Breast epithelium (tissue), 4 donors: ENCODE data around the gene PMPCA. TPM values are rescaled to one million over a fixed set of nuclear protein-coding genes. Genes with fewer than 3 reads are reported as not detected.

Experiments
- DNase-seq, 2 donors: peaks; one replicate each; pipeline ENCODE4 v3.0.0-alpha.2; 2019; ENCODE audit warnings: low spot score in 2 of 2
- H3K27ac ChIP-seq, 2 donors: fragments of 200-600 bp; sonication (generic) in 1 of 2; one replicate each; pipeline ENCODE4 v1.5.1; 2016 to 2019; ENCODE audit warnings: mild to moderate bottlenecking in 1 of 2
- H3K27me3 ChIP-seq, 2 donors: fragments of 200-600 bp; sonication (generic) in 1 of 2; one replicate each; pipeline versions ENCODE4 v1.5.1 to v1.6.0; 2017 to 2019; ENCODE audit warnings: control low read depth in 1 of 2, mild to moderate bottlenecking in 1 of 2
- H3K36me3 ChIP-seq: fragments of 200-600 bp; one replicate; pipeline ENCODE4 v1.5.1; 2019
- H3K4me1 ChIP-seq, 2 donors: fragments of 200-600 bp; sonication (generic); one replicate each; pipeline ENCODE4 v1.5.1; 2016 to 2019; ENCODE audit warnings: control low read depth in 1 of 2
- H3K4me3 ChIP-seq, 3 donors: fragments of 200-600 bp; sonication (generic); 1 replicate in 2 of 3; 2 replicates in 1 of 3; pipeline ENCODE4 v1.5.1; 2016 to 2019; ENCODE audit warnings: mild to moderate bottlenecking in 3 of 3, moderate library complexity in 2 of 3
- H3K9me3 ChIP-seq, 2 donors: fragments of 200-600 bp; sonication (generic) in 1 of 2; one replicate each; pipeline ENCODE4 v1.5.1; 2016 to 2019; ENCODE audit warnings: control low read depth in 1 of 2
- POLR2A ChIP-seq: fragments of 450-650 bp; IDR thresholded peaks from one replicate; pipeline ENCODE4 v1.6.1; 2016; ENCODE audit warnings: antibody characterized with exemption, mild to moderate bottlenecking, moderate library complexity
- POLR2AphosphoS5 ChIP-seq, 3 donors: sonication (generic); formaldehyde crosslinking; IDR thresholded peaks; one replicate each; pipeline ENCODE4 v1.6.1; 2017; ENCODE audit warnings: antibody characterized with exemption in 3 of 3
- intact Hi-C: fragments of 100-400 bp; cut with DNase I; formaldehyde crosslinking; loops from one replicate; pipeline ENCODE4 v1.15.1; 2023; ENCODE audit warnings: low total_unique reads
- total RNA-seq, 3 donors: library from RNA; depleted of rRNA; stranded (reverse); fragments of >200 nt; gene quantifications; one replicate each; pipeline ENCODE4 v1.1.0, GENCODE V29; 2016
- TF ChIP-seq, protein P1 (sequence below), 3 donors: fragments of 450-650 bp; IDR thresholded peaks; one replicate each; pipeline ENCODE4 v1.5.1; 2016 to 2017; ENCODE audit warnings: antibody characterized with exemption in 3 of 3, mild to moderate bottlenecking in 3 of 3, moderate library complexity in 3 of 3

PMPCA gene
- total RNA-seq, 3 donors from 2014 or later = 31.4 to 37.0 (median 35.1) TPM

DNA sequence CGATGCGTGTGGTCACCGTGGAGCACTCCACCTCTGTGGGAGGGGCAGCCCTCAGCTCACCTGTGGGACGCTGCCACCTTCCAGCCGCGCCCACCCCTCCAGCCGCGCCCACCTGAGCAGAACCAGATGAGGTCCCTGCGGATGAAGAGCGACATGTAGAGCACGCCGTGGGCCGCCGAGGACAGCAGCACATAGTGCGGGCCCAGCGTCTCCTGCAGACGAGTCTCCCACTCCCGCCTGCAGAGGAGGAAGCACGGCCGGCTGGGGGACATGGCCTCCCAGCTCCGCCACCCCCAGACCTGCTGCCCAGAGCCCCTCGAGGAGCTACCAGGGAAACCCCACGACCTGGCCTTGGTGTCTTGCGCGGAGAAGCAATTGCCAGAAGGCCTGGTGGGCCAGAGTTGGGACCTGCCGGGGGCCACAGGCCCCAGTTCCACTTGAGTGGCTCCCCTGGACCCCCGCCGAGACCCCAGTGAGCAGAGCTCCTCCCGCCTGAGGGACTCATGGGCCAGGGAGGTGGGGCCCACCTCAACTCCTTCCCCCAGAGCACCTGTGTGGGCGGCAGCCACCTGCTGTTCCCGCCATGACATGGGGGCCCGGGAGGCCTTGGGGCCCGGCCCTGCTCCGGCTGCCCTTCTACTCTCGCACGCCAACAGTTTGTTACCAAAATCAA is 22.7 kb downstream of the PMPCA start:
- no peak overlapping the region for H3K27ac ChIP-seq
- no peak for TF ChIP-seq POLR2AphosphoS5 (IDR thresholded peaks at IDR 0.05)
- TF ChIP-seq, protein P1, sequence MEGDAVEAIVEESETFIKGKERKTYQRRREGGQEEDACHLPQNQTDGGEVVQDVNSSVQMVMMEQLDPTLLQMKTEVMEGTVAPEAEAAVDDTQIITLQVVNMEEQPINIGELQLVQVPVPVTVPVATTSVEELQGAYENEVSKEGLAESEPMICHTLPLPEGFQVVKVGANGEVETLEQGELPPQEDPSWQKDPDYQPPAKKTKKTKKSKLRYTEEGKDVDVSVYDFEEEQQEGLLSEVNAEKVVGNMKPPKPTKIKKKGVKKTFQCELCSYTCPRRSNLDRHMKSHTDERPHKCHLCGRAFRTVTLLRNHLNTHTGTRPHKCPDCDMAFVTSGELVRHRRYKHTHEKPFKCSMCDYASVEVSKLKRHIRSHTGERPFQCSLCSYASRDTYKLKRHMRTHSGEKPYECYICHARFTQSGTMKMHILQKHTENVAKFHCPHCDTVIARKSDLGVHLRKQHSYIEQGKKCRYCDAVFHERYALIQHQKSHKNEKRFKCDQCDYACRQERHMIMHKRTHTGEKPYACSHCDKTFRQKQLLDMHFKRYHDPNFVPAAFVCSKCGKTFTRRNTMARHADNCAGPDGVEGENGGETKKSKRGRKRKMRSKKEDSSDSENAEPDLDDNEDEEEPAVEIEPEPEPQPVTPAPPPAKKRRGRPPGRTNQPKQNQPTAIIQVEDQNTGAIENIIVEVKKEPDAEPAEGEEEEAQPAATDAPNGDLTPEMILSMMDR (IDR thresholded peaks at IDR 0.05) = no peak
- H3K4me1 ChIP-seq = peaks cover 0 to 17% of the 10 kb centered on the region in 2 donors
- H3K4me3 ChIP-seq = no peak overlapping the region
- H3K36me3 ChIP-seq = no peaks in the 10 kb centered on the region
- no peaks in the 10 kb centered on the region for H3K9me3 ChIP-seq
- intact Hi-C loops = no loop called here
- H3K27me3 ChIP-seq = no peaks in the 10 kb centered on the region
- no peak for DNase-seq

DNA sequence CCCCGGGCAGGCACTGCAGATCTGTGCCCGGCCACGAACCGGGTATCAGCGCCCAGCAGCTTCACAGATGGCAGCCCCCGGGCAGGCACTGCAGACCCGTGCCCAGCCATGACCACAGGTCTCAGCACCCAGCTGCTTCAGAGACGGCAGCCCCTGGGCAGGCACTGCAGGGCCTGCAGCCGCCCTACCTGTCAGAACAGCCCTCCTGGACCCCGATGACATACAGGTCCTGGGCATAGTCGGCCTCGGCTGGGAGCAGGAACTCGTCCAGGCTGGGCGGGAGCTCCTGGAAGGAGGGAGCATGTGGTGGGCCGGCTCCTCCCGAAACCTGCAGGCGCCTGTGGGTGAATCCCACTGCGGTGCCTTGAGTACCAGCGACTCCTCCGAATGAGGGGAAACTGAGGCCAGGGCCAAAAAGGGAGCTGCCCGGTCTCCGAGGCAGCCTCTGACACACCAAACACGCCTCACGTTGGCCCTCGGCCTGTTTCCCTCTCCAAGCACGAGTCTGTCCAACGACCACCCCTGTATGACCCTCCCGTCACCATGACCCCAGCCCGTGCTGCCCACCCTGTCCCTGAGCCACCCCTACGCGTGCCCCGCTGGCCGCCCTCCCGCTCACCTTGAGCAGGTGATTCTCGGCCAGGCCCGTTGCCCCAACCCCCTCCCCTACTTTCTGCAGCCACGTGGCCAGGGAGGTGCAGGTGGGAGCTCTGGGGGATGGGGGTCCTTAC is 23.6 kb downstream of the PMPCA start:
- TF ChIP-seq POLR2A (no peak), POLR2AphosphoS5 (IDR thresholded peaks at IDR 0.05) (no peak)
- TF ChIP-seq, protein P1 (IDR thresholded peaks at IDR 0.05) = no peak
- intact Hi-C loops = no loop called here
- Histone ChIP-seq H3K9me3 (no peaks in the 10 kb centered on the region), H3K4me1 (peaks cover 0 to 21% of the 10 kb centered on the region in 2 donors), H3K27ac (no peak overlapping the region), H3K27me3 (no peaks in the 10 kb centered on the region), H3K36me3 (no peaks in the 10 kb centered on the region), H3K4me3 (no peak overlapping the region)
- no peak for DNase-seq

DNA sequence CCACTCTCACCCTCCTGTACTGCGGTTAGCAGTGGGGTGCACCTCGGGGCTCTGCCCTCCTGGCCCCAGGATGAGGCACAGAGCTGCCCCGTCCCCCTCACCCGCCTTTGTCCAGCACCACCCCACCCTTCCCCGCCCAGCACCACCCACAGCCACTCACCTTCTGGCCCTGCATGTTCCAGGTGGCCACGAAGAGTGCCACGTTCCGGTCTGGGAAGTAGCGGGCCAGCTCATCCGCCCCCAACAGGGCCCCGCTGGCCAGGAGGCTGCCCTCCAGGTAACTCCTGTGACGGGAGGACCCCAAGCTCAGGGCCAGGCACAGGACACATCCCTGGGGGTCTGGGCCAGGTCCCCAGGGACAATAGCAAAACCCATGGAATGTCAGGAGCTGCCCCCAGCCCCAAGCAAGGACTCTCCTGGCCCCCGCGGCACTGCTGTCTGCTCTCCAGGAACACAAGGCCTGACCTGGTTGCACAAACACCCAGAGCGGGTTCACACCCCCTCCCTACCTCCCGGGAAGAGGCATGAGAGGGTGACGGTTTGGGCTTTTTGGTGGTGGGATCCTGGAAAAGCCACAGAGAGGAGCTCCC is 24.2 kb downstream of the PMPCA start:
- TF ChIP-seq, protein P1 (IDR thresholded peaks at IDR 0.05) = no peak
- TF ChIP-seq POLR2A = no peak
- TF ChIP-seq POLR2AphosphoS5 (IDR thresholded peaks at IDR 0.05) = no peak
- no peak for DNase-seq
- H3K4me1 ChIP-seq = peaks cover 0 to 21% of the 10 kb centered on the region in 2 donors
- no peaks in the 10 kb centered on the region for H3K36me3 ChIP-seq
- no peak overlapping the region for H3K27ac ChIP-seq
- H3K27me3 ChIP-seq = no peaks in the 10 kb centered on the region
- H3K9me3 ChIP-seq = no peaks in the 10 kb centered on the region
- intact Hi-C loops = no loop called here
- no peak overlapping the region for H3K4me3 ChIP-seq

DNA sequence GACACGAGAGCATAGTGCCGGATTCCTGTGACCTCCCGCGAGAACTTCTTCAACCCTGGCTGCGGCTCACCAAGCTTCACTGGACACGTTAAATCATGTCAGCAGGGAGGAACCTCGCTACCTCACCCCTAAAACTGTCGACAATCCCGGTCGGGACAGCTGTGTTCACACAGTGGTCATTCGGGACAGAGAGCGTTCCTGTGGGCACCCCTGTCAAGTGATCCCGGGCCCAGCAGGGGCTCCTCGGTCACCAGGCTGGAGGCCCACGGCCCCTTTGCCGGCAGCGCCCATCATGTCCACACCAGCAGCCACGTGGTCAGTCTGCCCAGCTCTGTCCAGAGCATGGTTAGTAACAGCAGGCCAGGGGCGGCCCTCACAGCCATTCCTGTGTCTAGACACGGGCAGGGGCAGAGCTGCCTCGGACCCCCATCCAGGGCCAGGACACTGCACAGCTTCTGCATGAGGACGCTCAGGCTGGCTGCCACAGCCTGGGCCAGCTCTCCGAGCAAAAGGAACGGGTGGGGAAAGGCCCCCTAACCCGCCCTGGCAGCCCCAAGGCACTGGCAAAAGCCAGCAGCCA is 25.7 kb downstream of the PMPCA start:
- H3K4me3 ChIP-seq = no peak overlapping the region
- no peaks in the 10 kb centered on the region for H3K27me3 ChIP-seq
- H3K36me3 ChIP-seq = no peaks in the 10 kb centered on the region
- no peak overlapping the region for H3K27ac ChIP-seq
- intact Hi-C loops = no loop called here
- peaks cover 0 to 21% of the 10 kb centered on the region in 2 donors for H3K4me1 ChIP-seq
- no peaks in the 10 kb centered on the region for H3K9me3 ChIP-seq
- TF ChIP-seq, protein P1 (IDR thresholded peaks at IDR 0.05) = no peak
- no peak for TF ChIP-seq POLR2AphosphoS5 (IDR thresholded peaks at IDR 0.05)
- TF ChIP-seq POLR2A = no peak
- no peak for DNase-seq

DNA sequence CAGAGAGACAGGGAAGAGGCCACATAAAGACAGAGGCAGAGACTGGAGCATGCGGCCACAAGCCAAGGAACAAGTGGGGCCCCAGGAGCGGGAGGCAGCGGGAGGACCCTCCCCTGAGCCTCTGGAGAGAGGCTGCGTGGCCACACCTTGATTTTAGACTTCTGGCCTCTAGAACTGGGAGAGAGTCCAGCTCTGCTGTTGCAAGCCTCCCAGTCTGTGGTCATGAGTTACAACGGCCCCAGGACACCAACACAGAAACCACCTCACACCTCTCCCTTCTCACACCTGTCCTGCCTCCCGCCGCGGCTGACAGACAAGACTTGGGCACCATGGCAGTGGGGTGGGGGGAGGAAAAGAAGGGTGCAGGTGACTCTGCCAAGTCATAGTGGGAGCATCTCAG is 27.0 kb downstream of the PMPCA start:
- intact Hi-C loops = no loop called here
- H3K36me3 ChIP-seq = no peaks in the 10 kb centered on the region
- H3K4me3 ChIP-seq = peak overlapping the region in 2 of 3 donors; percentile 95 to 100
- TF ChIP-seq, protein P1 (IDR thresholded peaks at IDR 0.05) = no peak
- TF ChIP-seq POLR2A = no peak
- TF ChIP-seq POLR2AphosphoS5 (IDR thresholded peaks at IDR 0.05) = no peak
- no peak overlapping the region for H3K27ac ChIP-seq
- H3K27me3 ChIP-seq = no peaks in the 10 kb centered on the region
- peaks cover 0 to 21% of the 10 kb centered on the region in 2 donors for H3K4me1 ChIP-seq
- H3K9me3 ChIP-seq = no peaks in the 10 kb centered on the region
- no peak for DNase-seq
